A673 (cell line): ENCODE data around the gene NT5C2. TPM values are rescaled to one million over a fixed set of nuclear protein-coding genes. Genes with fewer than 3 reads are reported as not detected.

Experiments
- BruUV-seq: library from RNA; stranded (reverse); fragments of 400-500 nt; replicated peaks from 2 replicates; lab custom pipeline; 2021; lab: Mats Ljungman, UMichigan
- CTCF ChIA-PET: fragments of 300-600 bp; sonication (Branson Sonifier 250); formaldehyde crosslinking; loops from one replicate; lab custom pipeline; 2022; ENCODE audit warnings: antibody characterized with exemption; lab: Charles Lee
- POLR2A ChIA-PET: fragments of 300-600 bp; sonication (Branson Sonifier 250); formaldehyde crosslinking; loops from one replicate; lab custom pipeline; 2022; ENCODE audit warnings: antibody characterized with exemption; ENCODE audit not compliant: low non-redundant PET; lab: Charles Lee
- DNase-seq: peaks from one replicate; pipeline ENCODE4 v3.0.0-alpha.2; 2015; ENCODE audit warnings: low spot score
- H3K27ac ChIP-seq: fragments of 200-600 bp; sonication (generic); 2 replicates; pipeline ENCODE4 v1.5.1; 2016; ENCODE audit warnings: mixed run types, low read depth, mild to moderate bottlenecking, mixed read lengths, antibody characterized with exemption, low read length; ENCODE audit not compliant: poor library complexity, severe bottlenecking
- H3K27me3 ChIP-seq: fragments of 200-600 bp; sonication (generic); replicated peaks from 2 replicates; pipeline ENCODE4 v1.6.1; 2017; ENCODE audit warnings: mixed run types, low read depth, mild to moderate bottlenecking, mixed read lengths, antibody characterized with exemption, low read length; ENCODE audit not compliant: insufficient read depth, poor library complexity
- H3K36me3 ChIP-seq: fragments of 200-600 bp; sonication (generic); 2 replicates; pipeline ENCODE4 v1.6.1; 2016; ENCODE audit warnings: mixed run types, mild to moderate bottlenecking, mixed read lengths, antibody characterized with exemption, low read length; ENCODE audit not compliant: insufficient read depth, poor library complexity, severe bottlenecking
- H3K4me1 ChIP-seq: fragments of 200-600 bp; sonication (generic); 2 replicates; pipeline ENCODE4 v1.6.1; 2017; ENCODE audit warnings: mixed run types, mild to moderate bottlenecking, mixed read lengths, antibody characterized with exemption, low read length; ENCODE audit not compliant: insufficient read depth, poor library complexity, severe bottlenecking
- H3K4me3 ChIP-seq: fragments of 200-600 bp; sonication (generic); 2 replicates; pipeline ENCODE4 v1.5.1; 2016; ENCODE audit warnings: low read depth, mixed run types, mild to moderate bottlenecking, mixed read lengths, low read length; ENCODE audit not compliant: poor library complexity, severe bottlenecking
- H3K9me3 ChIP-seq: fragments of 200-600 bp; sonication (generic); 2 replicates; pipeline ENCODE4 v1.6.1; 2016; ENCODE audit warnings: mixed run types, low read depth, mild to moderate bottlenecking, mixed read lengths, antibody characterized with exemption, low read length; ENCODE audit not compliant: poor library complexity, severe bottlenecking
- EZH2 ChIP-seq: fragments of 200-600 bp; sonication (generic); IDR thresholded peaks from 2 replicates; pipeline ENCODE4 v1.6.1; 2017; ENCODE audit warnings: borderline replicate concordance, low read depth, mild to moderate bottlenecking, mixed read lengths, antibody characterized with exemption, low read length; ENCODE audit not compliant: poor library complexity, severe bottlenecking
- intact Hi-C: fragments of 100-400 bp; cut with micrococcal nuclease; formaldehyde crosslinking; loops from one replicate; pipeline ENCODE4 v1.10.0; 2022; ENCODE audit not compliant: unreplicated experiment
- total RNA-seq: library from RNA; stranded (reverse); gene quantifications from 2 replicates; pipeline ENCODE4 v1.2.3, GENCODE V29; 2021
- TF ChIP-seq, protein P1 (sequence below): fragments of 300-800, 200-600 bp; sonication (generic); conservative IDR thresholded peaks from 2 replicates; pipeline ENCODE4 v1.5.1; 2017; ENCODE audit warnings: low read depth, mild to moderate bottlenecking, antibody characterized with exemption, low read length, moderate library complexity, mixed read lengths

The NT5C2 gene
- total RNA-seq, 1 experiment from 2014 or later, result 61.8 TPM

DNA sequence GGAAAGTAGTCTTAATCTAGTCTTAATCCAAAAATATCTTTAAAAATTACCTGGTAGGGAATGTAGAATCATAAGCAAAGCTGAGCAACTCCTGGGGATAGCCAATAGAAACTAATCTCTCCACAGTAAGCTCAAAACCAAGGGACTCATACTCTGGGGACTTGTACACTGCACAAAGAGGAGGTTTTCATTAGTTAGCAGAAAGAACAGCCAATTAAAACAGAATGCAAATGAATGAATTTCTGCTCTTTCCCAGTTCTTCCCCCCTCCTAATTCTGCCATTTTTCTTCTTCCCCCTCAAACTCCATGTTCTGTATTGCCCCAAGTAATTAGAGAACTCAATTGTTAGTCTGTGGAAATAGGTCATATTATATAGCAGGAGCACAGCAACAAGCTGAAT is 86.5 kb downstream of the NT5C2 start:
- no peaks in the 10 kb centered on the region for H3K27me3 ChIP-seq
- no peak overlapping the region for H3K4me3 ChIP-seq
- TF ChIP-seq, protein P1, sequence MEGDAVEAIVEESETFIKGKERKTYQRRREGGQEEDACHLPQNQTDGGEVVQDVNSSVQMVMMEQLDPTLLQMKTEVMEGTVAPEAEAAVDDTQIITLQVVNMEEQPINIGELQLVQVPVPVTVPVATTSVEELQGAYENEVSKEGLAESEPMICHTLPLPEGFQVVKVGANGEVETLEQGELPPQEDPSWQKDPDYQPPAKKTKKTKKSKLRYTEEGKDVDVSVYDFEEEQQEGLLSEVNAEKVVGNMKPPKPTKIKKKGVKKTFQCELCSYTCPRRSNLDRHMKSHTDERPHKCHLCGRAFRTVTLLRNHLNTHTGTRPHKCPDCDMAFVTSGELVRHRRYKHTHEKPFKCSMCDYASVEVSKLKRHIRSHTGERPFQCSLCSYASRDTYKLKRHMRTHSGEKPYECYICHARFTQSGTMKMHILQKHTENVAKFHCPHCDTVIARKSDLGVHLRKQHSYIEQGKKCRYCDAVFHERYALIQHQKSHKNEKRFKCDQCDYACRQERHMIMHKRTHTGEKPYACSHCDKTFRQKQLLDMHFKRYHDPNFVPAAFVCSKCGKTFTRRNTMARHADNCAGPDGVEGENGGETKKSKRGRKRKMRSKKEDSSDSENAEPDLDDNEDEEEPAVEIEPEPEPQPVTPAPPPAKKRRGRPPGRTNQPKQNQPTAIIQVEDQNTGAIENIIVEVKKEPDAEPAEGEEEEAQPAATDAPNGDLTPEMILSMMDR, result no peak
- no peak for TF ChIP-seq EZH2
- peaks cover 11% of the 10 kb centered on the region for H3K4me1 ChIP-seq
- BruUV-seq, result no TSS peak
- CTCF ChIA-PET, result no interaction called here
- intact Hi-C loops, result no loop called here
- no peaks in the 10 kb centered on the region for H3K36me3 ChIP-seq
- H3K27ac ChIP-seq, result no peak overlapping the region
- no peaks in the 10 kb centered on the region for H3K9me3 ChIP-seq
- POLR2A ChIA-PET, result no interaction called here
- no peak for DNase-seq

DNA sequence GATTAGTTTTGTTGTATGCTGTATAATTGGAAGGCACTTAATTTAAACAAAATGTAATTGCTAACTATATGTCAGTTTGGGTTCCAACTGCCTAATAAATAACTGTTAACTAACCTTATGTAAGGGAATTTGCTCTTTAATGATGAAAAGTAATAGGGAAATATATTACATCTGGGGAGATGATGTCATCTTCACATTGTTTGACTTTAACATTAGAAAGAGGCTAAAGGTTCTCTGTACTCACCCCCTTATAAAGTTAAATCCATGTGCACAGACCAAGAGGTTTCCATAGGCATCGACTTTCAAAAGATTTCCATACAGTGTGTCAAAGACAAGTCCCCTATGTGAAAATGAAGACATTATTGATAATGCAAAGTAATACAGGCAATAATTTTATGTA is 87.6 kb downstream of the NT5C2 start:
- H3K27ac ChIP-seq, result no peak overlapping the region
- peaks cover under 1% of the 10 kb centered on the region for H3K4me1 ChIP-seq
- no TSS peak for BruUV-seq
- H3K9me3 ChIP-seq, result no peaks in the 10 kb centered on the region
- no peak for DNase-seq
- TF ChIP-seq EZH2, result no peak
- TF ChIP-seq, protein P1, result no peak
- intact Hi-C loops, result no loop called here
- H3K27me3 ChIP-seq, result no peaks in the 10 kb centered on the region
- CTCF ChIA-PET, result no interaction called here
- H3K4me3 ChIP-seq, result no peak overlapping the region
- H3K36me3 ChIP-seq, result peaks cover 7% of the 10 kb centered on the region
- POLR2A ChIA-PET, result no interaction called here

DNA sequence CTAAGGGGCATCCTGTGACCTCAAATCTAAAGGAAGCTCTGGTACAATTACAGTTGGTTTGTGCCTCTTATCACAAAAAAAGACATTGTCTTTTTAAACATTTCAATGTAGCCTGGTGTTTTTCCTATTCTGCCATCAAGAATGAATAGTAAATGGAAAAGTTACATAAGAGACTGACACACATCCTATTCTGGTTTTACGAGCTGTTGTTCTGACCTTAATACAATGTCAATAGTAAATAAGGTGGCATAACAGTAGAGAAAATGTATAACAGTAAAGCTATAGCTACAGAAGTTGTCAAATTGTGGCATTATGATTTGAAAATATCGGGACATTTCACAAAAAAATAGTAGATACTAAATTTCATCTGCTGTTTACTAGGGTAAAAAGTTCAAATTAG is 88.4 kb downstream of the NT5C2 start:
- ChIA-PET CTCF (no interaction called here), POLR2A (no interaction called here)
- H3K4me1 ChIP-seq, result no peaks in the 10 kb centered on the region
- peaks cover 13% of the 10 kb centered on the region for H3K36me3 ChIP-seq
- no TSS peak for BruUV-seq
- no peak for TF ChIP-seq EZH2
- TF ChIP-seq, protein P1, result no peak
- H3K27me3 ChIP-seq, result no peaks in the 10 kb centered on the region
- no peak overlapping the region for H3K27ac ChIP-seq
- no peaks in the 10 kb centered on the region for H3K9me3 ChIP-seq
- intact Hi-C loops, result no loop called here
- no peak for DNase-seq
- no peak overlapping the region for H3K4me3 ChIP-seq
